Subcutaneous abdominal adipose tissue (tissue), 5 donors: ENCODE results near the gene OXGR1.

ENCODE experiments used
- H3K27ac ChIP-seq: one replicate; pipeline ENCODE4 v1.7.0; 2013; ENCODE audit warnings: low read depth, mild to moderate bottlenecking, inconsistent platforms, low read length, moderate library complexity
- H3K27me3 ChIP-seq, 5 donors: one replicate each; pipeline ENCODE4 v1.7.0; 2013; ENCODE audit warnings: low read length in 5 of 5, inconsistent platforms in 1 of 5; ENCODE audit not compliant: control insufficient read depth in 5 of 5, insufficient read depth in 4 of 5
- H3K36me3 ChIP-seq, 5 donors: one replicate each; pipeline ENCODE4 v1.7.0; 2013; ENCODE audit warnings: low read length in 5 of 5; ENCODE audit not compliant: control insufficient read depth in 5 of 5, insufficient read depth in 5 of 5
- H3K4me1 ChIP-seq, 5 donors: one replicate each; pipeline ENCODE4 v1.7.0; 2013; ENCODE audit warnings: low read length in 5 of 5, mild to moderate bottlenecking in 3 of 5, moderate library complexity in 1 of 5; ENCODE audit not compliant: control insufficient read depth in 5 of 5, insufficient read depth in 5 of 5
- H3K4me3 ChIP-seq, 5 donors: one replicate each; pipeline ENCODE4 v1.7.0; 2013; ENCODE audit warnings: low read length in 5 of 5, low read depth in 1 of 5
- H3K9ac ChIP-seq, 5 donors: one replicate each; pipeline ENCODE4 v1.7.0; 2013; ENCODE audit warnings: low read length in 5 of 5, mild to moderate bottlenecking in 4 of 5, moderate library complexity in 3 of 5
- H3K9me3 ChIP-seq, 5 donors: one replicate each; pipeline ENCODE4 v1.7.0; 2013; ENCODE audit warnings: low read length in 5 of 5; ENCODE audit not compliant: control insufficient read depth in 5 of 5
- donor health status: healthy.
- donor health status: healthy.
- donor health status: healthy.
- donor health status: healthy.
- donor health status: healthy.

Gene OXGR1

DNA sequence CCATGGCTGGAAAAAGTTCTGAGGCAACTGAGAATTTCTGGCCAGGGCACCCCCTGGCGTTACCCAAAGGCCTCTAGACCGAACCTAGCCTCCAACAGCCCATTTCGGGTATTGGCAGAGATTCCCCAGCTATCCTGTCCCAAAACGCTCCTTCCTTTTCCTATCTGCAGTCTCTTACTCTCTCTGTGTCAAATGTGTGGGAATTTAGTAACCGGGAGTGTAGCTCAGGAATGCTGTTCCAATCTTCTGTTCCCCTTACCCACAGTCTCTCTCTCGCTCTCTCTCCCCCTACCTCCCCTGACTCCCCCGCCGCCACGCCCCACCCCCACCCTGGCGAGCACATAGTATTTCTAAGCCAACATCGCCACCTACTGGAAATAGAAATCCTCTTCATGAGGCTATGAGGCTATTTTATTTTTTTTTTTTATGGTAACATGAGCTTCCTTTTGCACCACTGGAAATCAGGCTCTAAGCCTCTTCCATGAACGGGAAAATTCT, 27.0 kb downstream of the OXGR1 start:
- H3K9me3 ChIP-seq, result peaks cover 15 to 43% (median 33%) of the 10 kb centered on the region in 5 donors
- no peak overlapping the region for H3K27ac ChIP-seq
- peaks cover 0 to 1% (median 0%) of the 10 kb centered on the region in 5 donors for H3K4me1 ChIP-seq
- peak overlapping the region in 2 of 5 donors; percentile 39 for H3K4me3 ChIP-seq
- H3K9ac ChIP-seq, result no peak overlapping the region
- no peaks in the 10 kb centered on the region for H3K36me3 ChIP-seq
- H3K27me3 ChIP-seq, result no peaks in the 10 kb centered on the region

DNA sequence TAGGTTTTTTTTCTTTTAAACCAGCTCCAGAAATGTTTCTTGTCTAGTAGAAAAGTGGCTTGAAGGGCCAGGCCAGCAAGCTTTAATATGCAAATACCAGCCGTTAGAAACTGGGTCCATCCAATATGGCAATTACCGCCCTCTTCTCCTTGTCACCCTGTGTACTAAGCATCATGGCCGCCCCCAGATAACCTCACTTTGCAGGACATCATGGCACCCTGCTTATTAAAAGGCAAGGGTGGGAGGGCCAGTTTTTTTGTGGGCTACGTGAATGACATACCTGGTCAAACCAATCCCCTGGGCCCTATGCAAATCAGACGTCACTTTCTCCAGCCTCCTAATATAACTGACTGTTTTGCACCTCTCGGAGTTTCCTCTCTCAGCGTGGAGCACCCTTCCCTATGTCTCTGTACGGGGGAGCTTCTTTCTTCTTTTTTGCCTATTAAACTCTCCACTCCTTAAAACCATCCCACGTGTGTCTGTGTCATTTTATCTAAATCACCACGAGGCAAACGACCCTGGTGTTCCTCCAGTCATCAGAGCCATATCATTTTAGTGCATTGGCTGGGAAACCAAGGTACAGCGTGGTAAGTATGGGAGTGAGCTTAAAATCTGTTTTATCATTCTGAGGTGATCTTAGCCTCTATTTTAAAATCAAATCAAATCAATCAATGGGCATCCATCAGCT, 27.7 kb downstream of the OXGR1 start:
- Histone ChIP-seq H3K27me3 (no peaks in the 10 kb centered on the region), H3K4me1 (peaks cover 0 to 1% (median 0%) of the 10 kb centered on the region in 5 donors), H3K9me3 (peaks cover 15 to 43% (median 33%) of the 10 kb centered on the region in 5 donors), H3K4me3 (no peak overlapping the region), H3K27ac (no peak overlapping the region), H3K9ac (no peak overlapping the region), H3K36me3 (no peaks in the 10 kb centered on the region)

DNA sequence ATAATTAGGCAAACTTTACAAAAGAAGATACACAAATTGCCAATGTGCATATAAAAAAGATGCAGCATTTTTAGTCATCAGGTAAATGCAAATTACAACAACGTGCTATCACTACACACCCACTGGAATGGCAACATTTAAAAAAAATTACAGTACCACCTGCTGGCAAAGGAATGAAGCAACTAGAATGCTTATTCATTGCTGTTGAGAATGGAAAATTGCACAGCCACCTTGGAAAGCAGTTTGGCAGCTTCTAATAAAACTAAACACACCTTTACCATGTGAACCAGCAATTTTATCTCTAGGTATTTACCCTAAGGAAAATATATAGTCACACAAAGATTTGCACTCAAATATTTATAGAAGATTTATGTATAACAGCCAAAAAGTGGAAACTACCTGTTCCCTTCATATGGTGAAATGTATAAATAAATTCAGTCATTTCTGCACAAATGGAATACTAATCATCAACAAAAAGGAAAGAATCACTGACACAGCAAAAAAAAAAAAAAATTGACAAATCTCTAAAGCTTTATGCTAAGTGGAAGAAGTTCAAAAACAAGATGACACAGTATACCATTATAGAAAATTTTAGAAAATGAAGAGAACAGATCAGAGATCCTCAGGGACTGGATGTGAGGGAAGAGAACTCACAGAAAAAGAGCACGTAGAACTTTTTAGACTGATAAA, 30.3 kb downstream of the OXGR1 start:
- no peaks in the 10 kb centered on the region for H3K27me3 ChIP-seq
- no peaks in the 10 kb centered on the region for H3K36me3 ChIP-seq
- no peak overlapping the region for H3K4me3 ChIP-seq
- H3K4me1 ChIP-seq, result peaks cover 0 to 1% (median 0%) of the 10 kb centered on the region in 5 donors
- peaks cover 11 to 26% (median 23%) of the 10 kb centered on the region in 5 donors for H3K9me3 ChIP-seq
- no peak overlapping the region for H3K27ac ChIP-seq
- no peak overlapping the region for H3K9ac ChIP-seq

DNA sequence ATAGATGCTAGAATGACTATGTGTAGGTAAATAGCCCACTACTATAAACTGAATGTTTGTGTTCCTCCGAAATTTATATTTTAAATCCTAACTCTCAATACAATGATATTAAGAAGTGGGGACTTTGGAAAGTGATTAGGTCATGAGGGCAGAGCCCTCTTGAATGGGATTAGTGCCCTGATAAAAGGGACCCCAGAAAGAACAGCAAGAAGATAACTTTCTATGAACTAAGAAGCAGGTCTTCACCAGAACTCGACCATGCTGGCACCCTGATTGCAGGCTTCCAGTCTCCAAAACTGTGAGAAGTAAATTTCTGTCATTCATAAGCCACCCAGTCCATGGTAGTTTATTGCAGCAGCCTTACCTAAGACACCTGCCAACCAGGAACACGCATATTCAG, 33.9 kb downstream of the OXGR1 start:
- H3K9me3 ChIP-seq, result no peaks in the 10 kb centered on the region
- H3K27me3 ChIP-seq, result no peaks in the 10 kb centered on the region
- no peaks in the 10 kb centered on the region for H3K36me3 ChIP-seq
- no peaks in the 10 kb centered on the region for H3K4me1 ChIP-seq
- H3K4me3 ChIP-seq, result no peak overlapping the region
- H3K27ac ChIP-seq, result no peak overlapping the region
- H3K9ac ChIP-seq, result no peak overlapping the region

DNA sequence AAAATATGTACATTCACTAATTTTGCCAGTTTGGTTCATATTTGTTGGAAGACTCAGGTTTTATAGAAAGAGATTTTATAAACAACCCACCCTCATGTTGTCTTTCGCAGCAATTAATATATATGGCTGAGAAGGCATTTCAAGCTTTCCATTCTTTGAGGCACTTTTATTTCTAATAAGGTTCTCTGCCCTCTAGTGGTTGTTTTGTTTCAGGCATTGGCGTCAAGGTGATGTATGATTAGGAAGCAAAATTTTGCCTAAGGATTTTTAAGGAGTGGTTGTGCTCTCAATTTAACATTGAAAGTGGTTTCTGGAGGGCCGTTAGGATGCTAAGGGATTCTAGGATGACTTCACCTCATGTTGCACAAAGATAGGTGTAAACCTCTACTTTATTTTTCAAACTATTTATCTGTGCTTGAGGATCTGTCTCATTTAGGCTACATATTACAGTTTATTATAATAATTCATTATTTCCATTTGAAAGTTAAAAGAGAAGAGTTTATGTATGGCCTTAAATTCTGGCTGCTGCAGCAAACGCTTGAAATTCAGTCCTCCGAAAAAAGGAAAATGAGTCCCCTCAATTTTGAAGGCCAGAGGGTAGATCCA, 35.9 kb downstream of the OXGR1 start:
- no peak overlapping the region for H3K4me3 ChIP-seq
- no peak overlapping the region for H3K9ac ChIP-seq
- H3K27me3 ChIP-seq, result no peaks in the 10 kb centered on the region
- no peaks in the 10 kb centered on the region for H3K36me3 ChIP-seq
- no peak overlapping the region for H3K27ac ChIP-seq
- H3K4me1 ChIP-seq, result no peaks in the 10 kb centered on the region
- no peaks in the 10 kb centered on the region for H3K9me3 ChIP-seq

DNA sequence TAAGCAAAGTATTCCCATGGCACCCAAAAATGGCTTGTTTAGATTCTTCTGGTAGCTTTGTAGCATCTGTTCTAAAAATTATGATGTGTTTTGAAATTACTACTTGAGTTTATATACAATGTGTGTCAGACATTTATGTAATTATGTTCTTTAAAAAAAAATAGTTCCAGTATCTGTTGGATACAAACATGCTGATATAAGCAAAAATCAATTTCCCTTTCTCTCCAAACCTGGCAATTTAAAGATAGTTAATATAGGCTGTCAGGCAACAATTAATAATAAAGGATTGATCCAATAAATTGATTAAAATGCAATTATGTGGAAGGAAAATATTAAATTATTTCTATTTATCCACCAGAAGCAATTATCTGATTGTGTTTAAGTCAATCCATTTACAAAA, 41.7 kb downstream of the OXGR1 start:
- no peaks in the 10 kb centered on the region for H3K36me3 ChIP-seq
- no peaks in the 10 kb centered on the region for H3K9me3 ChIP-seq
- no peak overlapping the region for H3K9ac ChIP-seq
- H3K27ac ChIP-seq, result no peak overlapping the region
- H3K4me1 ChIP-seq, result no peaks in the 10 kb centered on the region
- H3K27me3 ChIP-seq, result no peaks in the 10 kb centered on the region
- H3K4me3 ChIP-seq, result no peak overlapping the region

DNA sequence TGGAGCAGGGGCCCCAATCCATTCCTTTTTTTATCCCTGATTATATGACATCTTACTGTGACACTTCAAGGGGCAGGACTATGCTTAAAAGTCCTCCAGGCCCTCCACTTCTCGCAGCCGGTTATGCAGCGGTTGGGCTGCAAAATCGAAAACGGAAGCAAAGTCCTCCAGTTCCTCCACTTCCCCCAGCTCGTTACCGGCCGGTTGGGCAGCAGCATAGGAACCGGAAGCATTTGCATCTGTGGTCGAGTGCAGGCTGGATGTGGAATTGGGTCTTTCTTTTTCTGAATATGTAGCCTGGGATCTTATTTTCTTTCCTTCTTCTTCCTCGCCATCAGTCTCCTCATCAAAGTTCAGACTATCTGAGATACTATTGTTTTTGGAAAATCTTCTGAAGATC, 46.1 kb downstream of the OXGR1 start:
- no peak overlapping the region for H3K27ac ChIP-seq
- H3K4me3 ChIP-seq, result no peak overlapping the region
- no peaks in the 10 kb centered on the region for H3K36me3 ChIP-seq
- no peaks in the 10 kb centered on the region for H3K9me3 ChIP-seq
- no peak overlapping the region for H3K9ac ChIP-seq
- H3K27me3 ChIP-seq, result no peaks in the 10 kb centered on the region
- H3K4me1 ChIP-seq, result no peaks in the 10 kb centered on the region

DNA sequence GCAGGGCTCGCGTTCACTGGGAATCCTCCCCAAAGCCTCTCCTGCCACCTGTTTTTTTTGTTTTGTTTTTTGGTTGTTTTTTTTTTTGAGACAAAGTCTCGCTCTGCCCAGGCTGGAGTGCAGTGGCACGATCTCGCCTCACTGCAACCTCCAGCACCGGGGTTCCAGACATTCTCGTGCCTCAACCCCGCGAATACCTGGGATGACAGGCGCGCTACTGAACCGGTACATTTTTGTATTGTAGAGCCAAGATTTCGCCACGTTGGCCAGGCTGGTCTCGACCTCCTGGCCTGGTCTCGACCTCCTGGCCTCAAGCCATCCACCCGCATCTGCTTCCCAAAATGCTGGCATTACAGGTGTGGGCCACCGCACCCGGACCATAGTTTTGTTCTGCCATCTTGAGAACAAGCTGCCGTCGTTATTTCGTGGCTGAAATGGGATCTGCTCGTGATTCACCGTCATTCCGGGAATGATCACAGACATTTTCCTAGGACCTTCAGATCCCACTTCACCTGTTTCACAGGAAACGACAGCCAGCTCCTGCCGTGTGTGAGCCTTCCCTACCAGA, 46.8 kb downstream of the OXGR1 start:
- Histone ChIP-seq H3K4me1 (no peaks in the 10 kb centered on the region), H3K4me3 (no peak overlapping the region), H3K9ac (no peak overlapping the region), H3K9me3 (no peaks in the 10 kb centered on the region), H3K36me3 (no peaks in the 10 kb centered on the region), H3K27me3 (no peaks in the 10 kb centered on the region), H3K27ac (no peak overlapping the region)

DNA sequence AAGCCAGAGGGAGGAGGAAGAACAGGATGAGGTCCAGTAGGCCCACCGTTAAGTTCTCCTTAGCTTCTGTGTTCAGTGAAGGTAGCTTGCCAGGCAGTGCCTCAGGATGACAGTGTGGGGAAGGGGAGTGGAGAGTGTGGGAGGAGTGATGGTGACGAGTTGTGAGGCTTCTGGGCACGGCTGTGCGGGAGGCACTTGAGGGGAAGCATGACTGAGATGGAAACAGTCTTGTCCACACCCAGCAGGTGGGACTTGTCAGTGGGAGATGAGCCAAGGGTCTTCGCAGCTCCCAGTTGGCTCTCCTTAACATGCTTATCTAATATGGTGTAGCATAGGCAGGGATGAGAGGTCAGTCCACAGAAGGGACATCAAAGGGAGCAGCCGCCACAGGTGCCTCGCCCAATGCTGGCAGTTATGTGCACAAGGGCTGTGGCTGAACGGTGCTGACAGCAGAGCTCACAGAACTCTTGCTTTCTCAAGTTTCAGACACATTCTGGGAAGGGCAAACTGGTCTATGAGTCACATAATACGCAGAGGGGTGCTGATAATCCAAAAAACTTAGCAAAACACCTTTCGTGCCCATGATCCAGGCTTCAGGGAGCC, 47.5 kb downstream of the OXGR1 start:
- no peaks in the 10 kb centered on the region for H3K27me3 ChIP-seq
- H3K4me3 ChIP-seq, result no peak overlapping the region
- H3K4me1 ChIP-seq, result no peaks in the 10 kb centered on the region
- H3K36me3 ChIP-seq, result no peaks in the 10 kb centered on the region
- no peaks in the 10 kb centered on the region for H3K9me3 ChIP-seq
- no peak overlapping the region for H3K27ac ChIP-seq
- no peak overlapping the region for H3K9ac ChIP-seq
